Measurements from ENCODE around the gene NCAM1. TPM values are rescaled to one million over a fixed set of nuclear protein-coding genes. Genes with fewer than 3 reads are reported as not detected.

Gene NCAM1
- total and polyA plus RNA-seq, 2 of the 13 experiments (the other 11 are each of a cell fraction or from before 2014, with no cell fraction given), result 0.05 TPM; not detected in 1

DNA sequence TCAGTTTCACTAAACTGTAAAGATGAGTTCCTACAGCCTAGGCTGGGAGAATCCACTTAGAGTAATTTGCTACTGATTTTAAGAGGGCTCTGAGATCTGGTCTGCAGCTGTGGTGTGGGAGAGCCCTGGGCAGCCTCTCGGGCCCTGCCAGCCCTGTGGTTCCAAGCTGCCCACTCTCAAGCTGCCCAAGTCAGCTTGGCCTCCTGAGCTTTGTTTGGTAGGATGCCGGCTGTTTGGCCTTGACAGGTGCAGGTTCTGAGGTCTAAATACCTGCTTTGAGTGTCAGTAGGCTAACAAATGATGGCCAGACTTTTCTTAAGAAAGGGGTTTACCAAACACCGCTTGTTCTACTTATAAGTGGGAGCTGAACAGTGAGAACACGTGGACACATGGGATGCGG lies 219.9 kb downstream of the NCAM1 start:
- Histone ChIP-seq H3K9ac (ENCODE audit: insufficient read depth, low read depth, low read length) (no peak overlapping the region), H3K79me2 (ENCODE audit: insufficient read depth, low read length) (no peaks in the 10 kb centered on the region), H3K9me3 (ENCODE audit: low read length) (no peaks in the 10 kb centered on the region), H3K27ac (ENCODE audit: extremely low read length, insufficient read depth, low read length) (no peak overlapping the region), H2AFZ (ENCODE audit: low read length) (no peak overlapping the region), H3K4me1 (ENCODE audit: insufficient read depth, low read length) (no peaks in the 10 kb centered on the region), H3K4me3 (replicated peaks in 1 of 3; ENCODE audit: insufficient read depth in 1 of 3, low read depth in 2 of 3, low read length in 3 of 3) (no peak overlapping the region), H3K4me2 (ENCODE audit: low read depth, low read length) (no peak overlapping the region), H3K27me3 (ENCODE audit: control insufficient read depth in 1 of 2, insufficient read depth in 2 of 2, low read length in 2 of 2) (peaks cover 0 to 20% of the 10 kb centered on the region in 2 experiments; a peak in 3 of 5 replicates), H3K36me3 (replicated peaks in 1 of 2; ENCODE audit: control insufficient read depth in 1 of 2, insufficient read depth in 2 of 2, low read length in 2 of 2) (no peaks in the 10 kb centered on the region), H4K20me1 (ENCODE audit: insufficient read depth, low read length) (no peaks in the 10 kb centered on the region)
- ChIA-PET POLR2A (no interaction called here), CTCF (ENCODE audit: low intra/inter-chr PET ratio, low total read pairs) (no interaction called here)
- ATAC-seq, result no peak
- in situ Hi-C loops (cut with HindIII; ENCODE audit: extremely low pct_ligation_motif_present, low pct_unique_long_range_greater_than_20kb), result no loop called here
- no TSS peak for BruUV-seq (replicated peaks)
- intact Hi-C loops (cut with micrococcal nuclease; ENCODE audit: unreplicated experiment), result no loop called here
- 14% methylated on average over 3 of the region's 5 CpGs for WGBS (ENCODE audit: low lambda C conversion rate)
- no peak for TF ChIP-seq MTA3 (CRISPR knock-in tag; IDR thresholded peaks at IDR 0.05)
- no peak for TF ChIP-seq GPN1 (CRISPR knock-in tag; IDR thresholded peaks at IDR 0.05; ENCODE audit: borderline replicate concordance)
- no peak for TF ChIP-seq SP140L (CRISPR knock-in tag; IDR thresholded peaks at IDR 0.05; ENCODE audit: borderline replicate concordance)
- no peak for TF ChIP-seq RARG (CRISPR knock-in tag; IDR thresholded peaks at IDR 0.05; ENCODE audit: low read depth)
- TF ChIP-seq ATM (IDR thresholded peaks at IDR 0.05; ENCODE audit: borderline replicate concordance), result no peak
- no peak for TF ChIP-seq ZNF274 (CRISPR knock-in tag; IDR thresholded peaks at IDR 0.05)
- no peak for TF ChIP-seq RBAK (CRISPR knock-in tag; IDR thresholded peaks at IDR 0.05)
- no peak for TF ChIP-seq ARHGAP35 (CRISPR knock-in tag; IDR thresholded peaks at IDR 0.05; ENCODE audit: borderline replicate concordance)
- no peak for TF ChIP-seq BRD4 (CRISPR knock-in tag; IDR thresholded peaks at IDR 0.05)
- TF ChIP-seq ZNF253 (CRISPR knock-in tag; IDR thresholded peaks at IDR 0.05; ENCODE audit: borderline replicate concordance), result no peak
- no peak for TF ChIP-seq STAT5B (CRISPR knock-in tag; IDR thresholded peaks at IDR 0.05)
- no peak for TF ChIP-seq EEA1 (CRISPR knock-in tag; IDR thresholded peaks at IDR 0.05; ENCODE audit: borderline replicate concordance)
- no peak for TF ChIP-seq ZNF660 (CRISPR knock-in tag; IDR thresholded peaks at IDR 0.05; ENCODE audit: borderline replicate concordance, low read depth)
- no peak for TF ChIP-seq ARID2 (CRISPR knock-in tag; IDR thresholded peaks at IDR 0.05; ENCODE audit: borderline replicate concordance)
- no peak for TF ChIP-seq NAIF1 (CRISPR knock-in tag; IDR thresholded peaks at IDR 0.05; ENCODE audit: borderline replicate concordance)
- TF ChIP-seq KLF9 (CRISPR knock-in tag; IDR thresholded peaks at IDR 0.05; ENCODE audit: low read depth), result no peak
- TF ChIP-seq IKZF4 (CRISPR knock-in tag; IDR thresholded peaks at IDR 0.05; ENCODE audit: borderline replicate concordance, low read depth, not compliant biosample characterization), result no peak
- TF ChIP-seq ARNTL (CRISPR knock-in tag; IDR thresholded peaks at IDR 0.05), result no peak
- TF ChIP-seq ELF4 (CRISPR knock-in tag; IDR thresholded peaks at IDR 0.05; ENCODE audit: borderline replicate concordance), result no peak
- TF ChIP-seq, protein P1, sequence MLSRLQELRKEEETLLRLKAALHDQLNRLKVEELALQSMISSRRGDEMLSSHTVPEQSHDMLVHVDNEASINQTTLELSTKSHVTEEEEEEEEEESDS (CRISPR knock-in tag; IDR thresholded peaks at IDR 0.05; ENCODE audit: borderline replicate concordance), result no peak
- DNase-seq (ENCODE audit: low spot score), result no peak
- no peak for FAIRE-seq
